ENCODE results near the gene ASB1.

ASB1 gene

GRCh38 chr2:238406221-238406997 lies 20.3 kb upstream of the ASB1 start:
- FAIRE-seq (no peak), DNase-seq (ENCODE audit: insufficient read length) (no peak)
- TF ChIP-seq TAF1 (IDR thresholded peaks at IDR 0.05; ENCODE audit: borderline replicate concordance, low read depth, low read length): no peak
- no peak for TF ChIP-seq POLR2A (IDR thresholded peaks at IDR 0.05; ENCODE audit: low read depth, low read length)
- TF ChIP-seq POLR2AphosphoS5 (IDR thresholded peaks at IDR 0.05; ENCODE audit: low read depth, low read length): no peak

GRCh38 chr2:238406998-238407285 lies 19.8 kb upstream of the ASB1 start:
- TF ChIP-seq POLR2A (IDR thresholded peaks at IDR 0.05; ENCODE audit: low read depth, low read length) (no peak), TAF1 (IDR thresholded peaks at IDR 0.05; ENCODE audit: borderline replicate concordance, low read depth, low read length) (no peak), POLR2AphosphoS5 (IDR thresholded peaks at IDR 0.05; ENCODE audit: low read depth, low read length) (no peak)
- DNase-seq (ENCODE audit: insufficient read length) (no peak), FAIRE-seq (no peak)

- FAIRE-seq: no peak
- no peak for DNase-seq (ENCODE audit: insufficient read length)
- no peak for TF ChIP-seq TAF1 (IDR thresholded peaks at IDR 0.05; ENCODE audit: borderline replicate concordance, low read depth, low read length)
- TF ChIP-seq POLR2A (IDR thresholded peaks at IDR 0.05; ENCODE audit: low read depth, low read length): no peak
- no peak for TF ChIP-seq POLR2AphosphoS5 (IDR thresholded peaks at IDR 0.05; ENCODE audit: low read depth, low read length)
Observed at GRCh38 chr2:238407566-238407965, 19.2 kb upstream of the ASB1 start.

GRCh38 chr2:238408615-238409340 lies 17.9 kb upstream of the ASB1 start:
- TF ChIP-seq TAF1 (IDR thresholded peaks at IDR 0.05; ENCODE audit: borderline replicate concordance, low read depth, low read length): no peak
- TF ChIP-seq POLR2A (IDR thresholded peaks at IDR 0.05; ENCODE audit: low read depth, low read length): no peak
- TF ChIP-seq POLR2AphosphoS5 (IDR thresholded peaks at IDR 0.05; ENCODE audit: low read depth, low read length): no peak
- FAIRE-seq: no peak
- DNase-seq (ENCODE audit: insufficient read length): no peak

GRCh38 chr2:238409341-238410199 lies 17.2 kb upstream of the ASB1 start:
- DNase-seq (ENCODE audit: insufficient read length): no peak
- no peak for FAIRE-seq
- TF ChIP-seq POLR2AphosphoS5 (IDR thresholded peaks at IDR 0.05; ENCODE audit: low read depth, low read length): no peak
- TF ChIP-seq POLR2A (IDR thresholded peaks at IDR 0.05; ENCODE audit: low read depth, low read length): no peak
- no peak for TF ChIP-seq TAF1 (IDR thresholded peaks at IDR 0.05; ENCODE audit: borderline replicate concordance, low read depth, low read length)

- FAIRE-seq: no peak
- TF ChIP-seq POLR2AphosphoS5 (IDR thresholded peaks at IDR 0.05; ENCODE audit: low read depth, low read length) (no peak), TAF1 (IDR thresholded peaks at IDR 0.05; ENCODE audit: borderline replicate concordance, low read depth, low read length) (no peak), POLR2A (IDR thresholded peaks at IDR 0.05; ENCODE audit: low read depth, low read length) (no peak)
Observed at GRCh38 chr2:238412067-238412767, 14.5 kb upstream of the ASB1 start.

GRCh38 chr2:238413368-238413767 lies 13.4 kb upstream of the ASB1 start:
- DNase-seq (ENCODE audit: insufficient read length) (no peak), FAIRE-seq (no peak)
- TF ChIP-seq POLR2AphosphoS5 (IDR thresholded peaks at IDR 0.05; ENCODE audit: low read depth, low read length) (no peak), TAF1 (IDR thresholded peaks at IDR 0.05; ENCODE audit: borderline replicate concordance, low read depth, low read length) (no peak), POLR2A (IDR thresholded peaks at IDR 0.05; ENCODE audit: low read depth, low read length) (no peak)

More at GRCh38 chr2:238412067-238412767, 14.5 kb upstream of the ASB1 start:
- no peak for DNase-seq (ENCODE audit: insufficient read length)

- no peak for TF ChIP-seq TAF1 (IDR thresholded peaks at IDR 0.05; ENCODE audit: borderline replicate concordance, low read depth, low read length)
- FAIRE-seq (no peak), DNase-seq (ENCODE audit: insufficient read length) (no peak)
Observed at GRCh38 chr2:238415036-238415764, 11.5 kb upstream of the ASB1 start.

GRCh38 chr2:238415893-238416292 lies 10.8 kb upstream of the ASB1 start:
- no peak for TF ChIP-seq TAF1 (IDR thresholded peaks at IDR 0.05; ENCODE audit: borderline replicate concordance, low read depth, low read length)
- no peak for TF ChIP-seq POLR2A (IDR thresholded peaks at IDR 0.05; ENCODE audit: low read depth, low read length)
- TF ChIP-seq POLR2AphosphoS5 (IDR thresholded peaks at IDR 0.05; ENCODE audit: low read depth, low read length): no peak
- no peak for DNase-seq (ENCODE audit: insufficient read length)
- no peak for FAIRE-seq

GRCh38 chr2:238418196-238418998 lies 8.3 kb upstream of the ASB1 start:
- TF ChIP-seq TAF1 (IDR thresholded peaks at IDR 0.05; ENCODE audit: borderline replicate concordance, low read depth, low read length): no peak
- TF ChIP-seq POLR2A (IDR thresholded peaks at IDR 0.05; ENCODE audit: low read depth, low read length): no peak
- TF ChIP-seq POLR2AphosphoS5 (IDR thresholded peaks at IDR 0.05; ENCODE audit: low read depth, low read length): no peak
- FAIRE-seq (no peak), DNase-seq (ENCODE audit: insufficient read length) (no peak)

Data from GM12892 (cell line).